MM.1S (cell line): ENCODE measurements around the gene CPA1.

Experiments used
- DNase-seq: peaks from one replicate; pipeline ENCODE4 v3.0.0-alpha.2; 2015
- H2AFZ ChIP-seq: fragments of 300-600 bp; sonication (generic); 2 replicates; pipeline ENCODE4 v1.6.0; 2016; ENCODE audit warnings: antibody characterized with exemption, low read length
- H3F3A ChIP-seq: fragments of 300-600 bp; sonication (generic); 2 replicates; pipeline ENCODE4 v1.6.1; 2016; ENCODE audit warnings: mild to moderate bottlenecking, antibody characterized with exemption, low read length, moderate library complexity, mixed read lengths; ENCODE audit not compliant: insufficient read depth
- H3K27ac ChIP-seq: fragments of 300-600 bp; sonication (generic); 2 replicates; pipeline ENCODE4 v1.5.1; 2016; ENCODE audit warnings: mild to moderate bottlenecking, low read length
- H3K27me3 ChIP-seq: fragments of 300-600 bp; sonication (generic); replicated peaks from 2 replicates; pipeline ENCODE4 v1.6.0; 2016; ENCODE audit warnings: low read length; ENCODE audit not compliant: insufficient read depth
- H3K36me3 ChIP-seq: fragments of 300-600 bp; sonication (generic); replicated peaks from 2 replicates; pipeline ENCODE4 v1.6.1; 2016; ENCODE audit warnings: mild to moderate bottlenecking, low read length, mixed read lengths; ENCODE audit not compliant: insufficient read depth
- H3K4me1 ChIP-seq: fragments of 300-600 bp; sonication (generic); 2 replicates; pipeline ENCODE4 v1.6.1; 2016; ENCODE audit warnings: low read length, mixed read lengths
- H3K4me2 ChIP-seq: fragments of 300-600 bp; sonication (generic); 2 replicates; pipeline ENCODE4 v1.6.0; 2016; ENCODE audit warnings: low read depth, low read length
- H3K4me3 ChIP-seq: fragments of 300-600 bp; sonication (generic); 2 replicates; pipeline ENCODE4 v1.5.1; 2016; ENCODE audit warnings: low read length, mixed read lengths
- H3K79me2 ChIP-seq: fragments of 300-600 bp; sonication (generic); 2 replicates; pipeline ENCODE4 v1.6.1; 2016; ENCODE audit warnings: mixed run types, low read length, mixed read lengths
- H3K9ac ChIP-seq: fragments of 300-600 bp; sonication (generic); 2 replicates; pipeline ENCODE4 v1.6.1; 2016; ENCODE audit warnings: low read length, mixed read lengths
- H3K9me2 ChIP-seq: fragments of 300-600 bp; sonication (generic); replicated peaks from 2 replicates; pipeline ENCODE4 v1.6.1; 2016; ENCODE audit warnings: mild to moderate bottlenecking, low read length, mixed read lengths; ENCODE audit not compliant: insufficient read depth
- H3K9me3 ChIP-seq: fragments of 300-600 bp; sonication (generic); replicated peaks from 2 replicates; pipeline ENCODE4 v1.6.1; 2016; ENCODE audit warnings: mild to moderate bottlenecking, low read length, mixed read lengths; ENCODE audit not compliant: insufficient read depth
- H4K20me1 ChIP-seq: fragments of 300-600 bp; sonication (generic); 2 replicates; pipeline ENCODE4 v1.6.1; 2016; ENCODE audit warnings: mild to moderate bottlenecking, low read length, moderate library complexity, mixed read lengths; ENCODE audit not compliant: insufficient read depth
- EZH2 ChIP-seq: fragments of 300-600 bp; sonication (generic); optimal IDR thresholded peaks from 2 replicates; pipeline ENCODE3; 2017; ENCODE audit warnings: low read depth, mild to moderate bottlenecking, antibody characterized with exemption, low read length, mixed read lengths
- EZH2phosphoT487 ChIP-seq: fragments of 300-600 bp; sonication (generic); IDR thresholded peaks from 2 replicates; pipeline ENCODE4 v1.6.1; 2018; ENCODE audit warnings: antibody characterized with exemption, low read length
- TF ChIP-seq, protein P1 (sequence below): fragments of 300-600 bp; sonication (generic); IDR thresholded peaks from 2 replicates; pipeline ENCODE4 v1.5.1; 2016; ENCODE audit warnings: antibody characterized with exemption, low read length, mixed read lengths

Gene CPA1

DNA sequence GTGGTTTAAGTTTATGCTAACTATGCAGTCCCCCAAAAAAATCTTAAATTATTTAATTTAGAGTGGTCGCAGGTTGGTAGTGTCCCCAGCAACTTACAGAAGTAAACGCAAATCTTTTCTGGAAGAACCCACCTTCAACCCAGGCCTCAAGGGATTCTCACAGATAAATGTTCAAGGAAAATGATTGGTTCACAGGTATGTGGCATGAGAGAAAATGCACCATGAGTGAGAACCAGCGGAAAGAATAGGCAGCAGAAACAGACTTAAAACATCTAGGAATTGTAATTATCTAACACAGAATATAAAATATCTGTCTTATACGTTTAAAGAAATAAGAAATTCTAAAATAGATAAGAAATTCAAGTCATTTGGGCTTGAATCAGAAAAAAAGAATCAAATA, 38.4 kb upstream of the CPA1 start:
- Histone ChIP-seq H2AFZ (no peak overlapping the region), H3K4me1 (no peaks in the 10 kb centered on the region), H3K36me3 (no peaks in the 10 kb centered on the region), H3K9me3 (no peaks in the 10 kb centered on the region), H3K9ac (no peak overlapping the region), H4K20me1 (no peaks in the 10 kb centered on the region), H3K27me3 (no peaks in the 10 kb centered on the region), H3K4me2 (no peak overlapping the region), H3K9me2 (no peaks in the 10 kb centered on the region), H3K79me2 (no peaks in the 10 kb centered on the region), H3K4me3 (no peak overlapping the region), H3F3A (no peaks in the 10 kb centered on the region), H3K27ac (no peak overlapping the region)
- TF ChIP-seq, protein P1, sequence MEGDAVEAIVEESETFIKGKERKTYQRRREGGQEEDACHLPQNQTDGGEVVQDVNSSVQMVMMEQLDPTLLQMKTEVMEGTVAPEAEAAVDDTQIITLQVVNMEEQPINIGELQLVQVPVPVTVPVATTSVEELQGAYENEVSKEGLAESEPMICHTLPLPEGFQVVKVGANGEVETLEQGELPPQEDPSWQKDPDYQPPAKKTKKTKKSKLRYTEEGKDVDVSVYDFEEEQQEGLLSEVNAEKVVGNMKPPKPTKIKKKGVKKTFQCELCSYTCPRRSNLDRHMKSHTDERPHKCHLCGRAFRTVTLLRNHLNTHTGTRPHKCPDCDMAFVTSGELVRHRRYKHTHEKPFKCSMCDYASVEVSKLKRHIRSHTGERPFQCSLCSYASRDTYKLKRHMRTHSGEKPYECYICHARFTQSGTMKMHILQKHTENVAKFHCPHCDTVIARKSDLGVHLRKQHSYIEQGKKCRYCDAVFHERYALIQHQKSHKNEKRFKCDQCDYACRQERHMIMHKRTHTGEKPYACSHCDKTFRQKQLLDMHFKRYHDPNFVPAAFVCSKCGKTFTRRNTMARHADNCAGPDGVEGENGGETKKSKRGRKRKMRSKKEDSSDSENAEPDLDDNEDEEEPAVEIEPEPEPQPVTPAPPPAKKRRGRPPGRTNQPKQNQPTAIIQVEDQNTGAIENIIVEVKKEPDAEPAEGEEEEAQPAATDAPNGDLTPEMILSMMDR = no peak
- TF ChIP-seq EZH2 (no peak), EZH2phosphoT487 (no peak)
- no peak for DNase-seq

DNA sequence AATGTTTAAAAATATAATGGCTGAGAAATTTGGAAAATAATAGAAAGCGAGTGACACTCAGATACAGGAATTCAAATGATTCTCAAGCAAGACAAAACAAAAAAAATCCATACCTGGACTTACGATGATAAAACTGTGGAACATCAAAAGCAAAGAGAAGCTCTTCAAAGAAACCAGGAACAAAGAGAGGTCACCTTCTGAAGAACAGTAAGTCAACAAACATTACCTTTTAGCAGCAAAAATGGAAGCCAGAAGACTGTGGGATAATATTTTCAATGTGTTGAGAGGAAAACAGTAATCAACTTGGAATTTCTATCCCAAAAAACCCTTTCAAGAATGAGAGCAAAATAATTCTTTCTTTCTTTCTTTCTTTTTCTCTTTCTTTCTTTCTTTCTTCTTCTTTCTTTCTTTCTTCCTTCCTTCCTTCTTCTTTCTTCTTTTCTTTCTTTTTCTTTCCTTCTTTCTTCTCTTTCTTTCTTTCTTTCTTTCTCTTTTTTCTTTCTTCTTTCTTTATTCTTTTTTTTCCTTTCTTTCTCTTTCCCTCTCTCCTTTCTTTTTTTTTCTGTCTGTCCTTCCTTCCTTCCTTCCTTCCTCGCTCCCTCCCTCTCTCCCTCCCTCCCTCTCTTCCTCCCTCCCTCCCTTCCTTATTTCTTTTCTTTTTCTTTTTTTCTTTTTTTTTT, 37.5 kb upstream of the CPA1 start:
- TF ChIP-seq, protein P1 = no peak
- TF ChIP-seq EZH2phosphoT487 = no peak
- no peak for TF ChIP-seq EZH2
- H3K9ac ChIP-seq = no peak overlapping the region
- H3K4me1 ChIP-seq = no peaks in the 10 kb centered on the region
- no peaks in the 10 kb centered on the region for H4K20me1 ChIP-seq
- H3K27ac ChIP-seq = no peak overlapping the region
- H3K9me2 ChIP-seq = no peaks in the 10 kb centered on the region
- no peaks in the 10 kb centered on the region for H3F3A ChIP-seq
- H3K4me2 ChIP-seq = no peak overlapping the region
- H3K27me3 ChIP-seq = no peaks in the 10 kb centered on the region
- H3K79me2 ChIP-seq = no peaks in the 10 kb centered on the region
- no peak for DNase-seq
- H3K9me3 ChIP-seq = no peaks in the 10 kb centered on the region
- no peak overlapping the region for H2AFZ ChIP-seq
- H3K36me3 ChIP-seq = no peaks in the 10 kb centered on the region
- H3K4me3 ChIP-seq = no peak overlapping the region

DNA sequence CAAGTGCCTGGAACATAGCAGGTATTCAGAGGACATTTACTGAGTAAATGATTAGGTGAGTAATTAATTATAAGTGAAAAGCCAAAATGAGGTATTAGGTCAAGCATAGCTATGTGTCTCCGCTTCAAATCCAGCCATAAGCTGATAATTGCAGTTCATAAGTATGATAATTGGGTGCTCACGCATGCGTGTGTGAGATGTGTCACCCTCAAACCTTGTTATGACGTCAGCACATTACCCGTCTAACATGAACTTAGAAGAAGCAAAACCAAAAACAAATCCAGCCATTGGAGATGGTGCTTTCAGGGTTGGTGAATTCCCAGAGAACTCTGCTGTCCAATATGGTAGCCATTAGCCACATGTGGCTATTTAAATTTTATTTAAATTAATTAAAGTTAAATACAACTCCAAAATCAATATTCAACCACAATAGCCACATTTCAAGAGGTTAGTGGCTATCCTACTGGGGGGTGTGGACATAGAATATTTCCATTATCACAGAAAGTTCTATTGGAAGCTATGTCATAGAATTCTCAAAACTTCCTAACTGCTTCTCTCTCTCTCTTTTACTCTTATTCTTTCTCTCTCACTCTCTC, 35.9 kb upstream of the CPA1 start, which contains the start of gene CPA5:
CPA5 (plus strand) TSS at position 546 of the 596 bp plus-strand sequence. CDS start 1,670 bp downstream, outside the sequence.
- Histone ChIP-seq H3K27ac (no peak within 1 kb of the TSS), H3F3A (no peaks in the 10 kb centered on the region), H3K9me2 (no peaks in the 10 kb centered on the region), H3K4me3 (no peak within 1 kb of the TSS), H4K20me1 (no peaks in the 10 kb centered on the region), H3K36me3 (no peaks in the 10 kb centered on the region), H3K4me2 (no peak within 1 kb of the TSS), H3K9ac (no peak within 1 kb of the TSS), H3K9me3 (no peaks in the 10 kb centered on the region), H3K4me1 (no peaks in the 10 kb centered on the region), H3K79me2 (no peaks in the 10 kb centered on the region), H3K27me3 (no peaks in the 10 kb centered on the region), H2AFZ (no peak within 1 kb of the TSS)
- no peak for DNase-seq
- TF ChIP-seq, protein P1 = no peak
- no peak for TF ChIP-seq EZH2
- no peak for TF ChIP-seq EZH2phosphoT487
